ENCODE results near the gene NR1D1.

Gene NR1D1

DNA sequence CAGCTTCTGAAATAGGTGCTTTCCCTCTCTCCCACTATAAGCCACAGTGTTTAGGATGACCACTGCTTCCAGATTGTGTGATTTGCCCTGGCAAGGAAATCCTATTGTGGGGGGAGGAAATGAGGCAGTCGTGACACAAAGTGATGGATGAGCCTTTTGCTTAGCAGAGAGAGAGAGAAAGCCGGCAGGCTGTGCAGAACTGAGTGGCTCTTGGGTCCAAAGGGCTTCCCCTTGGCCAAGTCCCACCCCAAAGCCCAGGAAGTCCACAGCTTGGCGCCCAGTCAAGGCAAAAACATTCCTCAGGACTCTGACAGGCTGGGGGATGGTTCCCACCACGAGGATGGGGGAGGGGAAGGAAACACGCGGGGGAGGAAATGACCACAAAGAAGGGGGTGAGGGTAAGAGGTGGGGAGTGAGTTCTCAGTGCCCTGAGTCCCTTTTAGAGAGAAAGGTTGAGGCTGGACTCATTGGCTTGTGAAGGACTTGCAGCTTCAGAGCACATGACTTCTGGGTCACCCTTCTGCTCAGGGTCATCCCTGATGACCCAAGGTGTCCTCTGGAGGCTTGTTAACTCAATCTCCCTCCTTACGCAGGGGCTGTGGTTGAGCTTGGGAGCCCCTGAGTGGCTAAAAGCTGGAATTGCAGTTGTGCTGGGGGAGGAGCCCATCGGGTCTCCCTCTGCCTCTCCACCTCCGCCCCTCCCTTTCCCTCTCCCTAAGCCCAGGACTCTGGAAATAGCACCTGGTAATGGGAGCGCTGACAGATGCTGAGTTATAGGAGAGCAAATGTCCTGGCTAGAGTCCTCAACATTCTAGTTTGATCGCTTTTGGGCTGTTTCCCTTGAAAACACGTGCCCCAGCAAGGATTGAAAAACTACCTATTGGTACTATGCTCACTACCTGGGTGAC, 11.1 kb upstream of the NR1D1 start:
- DNase-seq (ENCODE audit: low read depth), result peak; percentile 89

DNA sequence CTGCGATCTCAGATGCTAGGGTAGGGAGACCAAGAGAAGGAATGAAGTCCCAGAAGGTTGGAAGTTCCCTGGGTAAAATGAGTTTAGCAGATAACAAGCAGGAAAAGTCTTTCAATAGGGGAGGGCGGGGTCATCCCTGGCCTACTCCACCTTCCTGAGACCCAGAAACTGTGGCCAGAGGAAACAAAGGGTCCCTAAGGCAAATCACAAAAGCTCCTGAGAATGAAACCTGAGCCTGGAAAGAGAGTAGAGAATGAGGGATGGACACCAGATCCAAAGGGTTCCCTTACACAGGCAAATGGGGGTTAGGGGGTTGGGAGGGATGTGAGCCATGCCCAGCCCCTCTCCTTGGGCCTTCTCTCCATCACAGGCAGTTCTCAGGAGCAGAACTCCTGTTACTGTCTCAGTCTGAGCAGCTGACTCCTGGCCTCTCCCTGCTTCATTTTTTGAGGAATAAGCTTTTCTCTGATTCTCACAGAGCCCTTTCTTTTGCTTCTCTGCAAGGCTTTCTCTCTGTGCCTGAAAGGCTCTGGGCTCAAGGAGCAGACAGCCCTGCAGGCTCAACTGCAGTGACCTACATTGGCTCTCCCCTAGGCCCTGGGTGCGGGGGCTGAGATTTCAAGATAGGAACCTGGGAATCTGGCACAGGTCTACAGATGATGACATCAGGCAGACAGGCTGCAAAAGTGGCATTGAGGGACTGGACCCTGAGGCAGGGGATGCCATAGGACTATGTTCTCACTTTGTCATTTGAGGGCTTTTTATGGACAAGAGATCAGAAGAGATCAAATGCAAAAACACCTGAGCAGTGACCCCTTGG, 9.8 kb upstream of the NR1D1 start:
- no peak for DNase-seq (ENCODE audit: low read depth)

GRCh38 chr17:40108970-40109824, 8.8 kb upstream of the NR1D1 start:
- no peak for DNase-seq (ENCODE audit: low read depth)

- DNase-seq (ENCODE audit: low read depth), result no peak
These were observed 7.3 kb upstream of the NR1D1 start for GRCh38 chr17:40107522-40108174.

- DNase-seq (ENCODE audit: low read depth), result no peak
These were observed 6.6 kb upstream of the NR1D1 start for GRCh38 chr17:40106760-40107521.

GRCh38 chr17:40105861-40106759, 5.7 kb upstream of the NR1D1 start:
- no peak for DNase-seq (ENCODE audit: low read depth)

DNA sequence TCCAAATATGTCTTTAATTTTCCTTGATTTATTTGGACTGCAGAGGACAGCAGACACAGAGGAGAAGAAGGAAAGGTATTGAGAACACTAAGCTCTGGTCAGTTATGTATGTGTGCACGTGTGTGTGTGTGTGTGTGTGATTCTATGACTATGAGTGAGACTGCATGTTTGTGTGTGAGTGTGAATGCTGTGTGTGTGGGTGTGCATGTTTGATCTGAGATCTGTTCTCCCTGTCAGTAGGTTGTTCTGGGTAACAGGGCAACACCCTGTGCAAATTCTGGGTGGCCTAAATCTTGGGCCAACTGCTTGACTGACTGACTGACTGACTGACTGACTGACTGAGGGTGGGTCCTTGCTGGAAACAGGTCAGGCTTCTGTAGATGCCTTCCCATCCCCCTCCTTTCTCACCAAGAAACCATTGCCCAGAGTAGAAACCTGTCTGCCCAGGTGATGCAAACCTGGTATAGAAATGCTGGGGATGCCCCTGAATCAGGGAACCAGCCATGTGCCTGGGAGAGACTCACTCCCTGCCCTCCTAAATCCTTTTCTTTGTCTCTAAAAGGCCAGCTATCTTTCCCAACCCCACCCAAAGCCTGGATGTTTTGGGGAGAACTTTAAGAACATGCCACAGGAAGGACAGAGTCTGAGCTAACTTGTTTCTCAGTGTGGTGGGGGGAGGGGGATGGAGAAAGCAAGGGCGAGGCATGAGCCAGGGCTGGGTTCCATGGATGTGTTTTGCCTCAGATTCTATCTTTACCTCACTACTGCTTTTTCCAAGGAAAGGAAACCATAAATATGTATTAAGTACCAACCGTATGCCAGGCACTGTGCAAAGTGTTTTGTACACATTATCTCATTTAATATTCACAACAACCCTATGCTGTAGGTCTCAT, 4.5 kb upstream of the NR1D1 start:
- no peak for DNase-seq (ENCODE audit: low read depth)

DNA sequence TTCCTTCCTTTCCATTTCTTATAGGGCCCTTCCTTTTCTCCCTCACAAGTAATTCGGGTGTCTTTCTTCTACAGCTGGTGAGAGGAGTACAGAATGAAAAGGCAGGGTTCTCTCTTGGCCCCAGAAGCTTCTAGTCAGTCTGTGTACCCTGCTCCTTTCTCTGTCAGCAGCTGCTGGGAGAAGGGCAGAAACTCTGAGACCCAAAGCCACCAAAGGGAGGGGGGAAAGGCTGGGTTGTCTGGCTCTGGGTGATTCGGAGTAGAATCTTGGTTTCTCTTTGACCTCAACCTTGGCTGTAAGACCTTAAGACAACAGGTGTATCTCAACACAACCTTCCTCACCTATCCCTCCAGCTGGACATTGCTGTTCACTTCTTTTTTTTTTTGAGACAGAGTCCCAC, 3.3 kb upstream of the NR1D1 start:
- DNase-seq (ENCODE audit: low read depth), result no peak

DNA sequence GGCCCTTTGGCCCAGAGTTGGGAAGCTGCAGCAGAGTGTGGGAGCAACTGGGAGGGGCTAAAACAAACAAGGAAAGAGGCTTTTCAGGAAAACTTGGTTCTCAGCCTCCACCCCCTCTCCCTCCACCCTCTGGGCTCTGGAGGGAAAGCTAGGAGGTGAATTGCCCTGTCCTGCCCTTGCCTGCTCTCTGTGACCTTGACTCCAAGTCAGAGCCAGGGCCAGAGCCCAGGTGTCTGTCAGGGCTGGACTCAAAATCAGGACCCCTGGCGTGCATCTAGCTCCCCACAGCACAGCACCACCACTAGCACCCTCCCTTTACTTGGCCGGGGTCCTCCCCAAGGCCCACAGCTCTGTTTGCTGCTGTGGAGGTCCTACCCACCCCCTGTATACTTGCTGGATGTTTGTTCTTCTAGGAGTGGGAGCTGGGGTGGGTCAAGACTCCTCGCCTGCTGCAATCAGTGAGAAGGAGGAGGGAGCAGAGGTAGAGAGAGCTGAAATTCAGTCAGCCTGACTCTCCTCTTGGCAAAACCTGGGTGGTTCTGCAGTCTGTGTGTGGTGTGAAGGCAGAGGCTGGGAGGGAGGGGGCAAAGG, 2.8 kb upstream of the NR1D1 start:
- no peak for DNase-seq (ENCODE audit: low read depth)

GRCh38 chr17:40101367-40102210, 1.2 kb upstream of the NR1D1 start:
- DNase-seq (ENCODE audit: low read depth), result no peak

DNA sequence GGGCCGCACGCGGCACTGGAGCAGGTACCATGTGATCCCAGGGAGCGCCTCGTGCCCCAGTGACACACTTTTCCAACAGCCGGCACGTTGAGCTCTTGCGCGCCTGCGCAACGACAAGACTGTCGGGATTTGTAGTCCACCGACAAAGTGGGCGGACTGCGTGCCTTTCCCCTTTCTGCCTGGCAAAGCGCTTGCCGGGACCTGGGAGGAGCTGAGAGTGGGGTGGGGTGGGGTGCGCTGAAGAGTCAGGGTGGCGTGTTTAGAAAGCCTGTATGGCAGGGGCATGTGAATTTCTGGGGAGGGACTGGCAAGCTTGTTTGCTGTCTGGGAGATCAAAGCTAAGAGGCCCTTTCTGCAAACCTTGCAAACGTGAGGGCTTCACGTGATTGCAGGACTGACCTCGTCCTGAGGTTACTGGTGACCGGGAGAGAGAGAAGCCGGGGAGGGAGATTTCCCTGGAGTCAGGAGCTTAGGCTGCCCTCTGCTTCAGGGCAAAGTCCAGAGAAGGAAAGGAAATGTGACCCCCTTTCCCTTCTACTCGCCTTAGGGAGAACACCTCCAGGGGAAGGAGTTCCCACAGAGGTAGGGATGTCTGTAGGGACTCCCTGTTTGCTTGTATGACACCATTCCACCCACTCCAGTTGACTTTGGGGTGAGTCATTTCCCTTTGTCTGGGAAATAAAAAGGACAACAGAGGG, 429 bp upstream of the NR1D1 start:
- peak; percentile 91 for DNase-seq (ENCODE audit: low read depth)

GRCh38 chr17:40099619-40100418, 570 bp downstream of the NR1D1 start:
- no peak for DNase-seq (ENCODE audit: low read depth)

GRCh38 chr17:40098846-40099618, 1.4 kb downstream of the NR1D1 start:
- DNase-seq (ENCODE audit: low read depth), result peak; percentile 96

DNA sequence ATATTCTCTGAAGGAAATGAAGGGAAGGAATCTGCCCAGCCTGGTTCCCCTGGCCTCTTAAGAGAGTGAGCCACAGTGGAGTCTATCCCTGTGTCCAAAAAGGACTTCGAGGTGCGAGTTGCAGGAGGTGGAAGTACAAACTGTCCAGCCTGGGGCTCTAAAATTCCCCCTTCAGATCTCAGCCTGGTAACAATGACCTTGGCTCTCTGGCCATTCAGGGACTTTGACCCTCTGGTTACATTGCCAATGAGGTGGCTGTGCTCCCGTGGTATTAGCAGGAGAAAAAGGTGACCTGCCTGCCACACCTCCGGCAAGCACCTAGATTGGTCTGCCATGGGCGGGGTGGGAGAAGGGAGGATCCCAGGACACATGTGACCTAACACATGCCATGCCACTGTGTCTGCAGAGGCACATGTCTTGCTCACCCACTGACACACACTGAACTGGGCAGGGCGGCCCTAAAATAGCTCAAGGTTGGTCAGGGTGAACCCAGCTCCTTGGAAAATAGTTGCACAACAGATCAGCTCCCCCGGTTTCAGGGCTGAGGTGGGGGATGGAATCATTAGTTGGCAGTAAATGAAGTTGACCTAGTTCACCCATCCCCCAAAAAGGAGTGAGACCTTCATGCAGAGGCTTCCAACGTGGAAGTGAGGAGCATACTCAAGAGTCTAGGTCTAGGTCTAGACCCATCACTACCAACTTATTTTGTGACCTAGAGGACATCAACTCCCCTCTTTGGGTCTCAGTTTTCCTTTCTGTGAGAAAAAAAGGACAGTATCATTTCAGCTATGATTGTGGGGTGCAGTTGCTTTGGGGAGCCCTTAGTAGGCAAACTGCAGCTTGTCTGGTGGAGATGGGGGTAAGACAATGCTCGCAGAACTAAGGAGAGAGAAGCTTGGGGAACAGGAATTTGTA, 2.2 kb downstream of the NR1D1 start:
- DNase-seq (ENCODE audit: low read depth), result no peak
